NCI-H128 (cell line): Measurements from ENCODE around the gene PRDM15.

Experiments used
- DNase-seq: peaks from one replicate; lab custom pipeline; 2025; ENCODE audit not compliant: unreplicated experiment; lab: John Stamatoyannopoulos, UW

The PRDM15 gene

GRCh38 chr21:41879190-41879998 is at the start of gene PRDM15:
Gene PRDM15 (minus strand): TSS chr21:41879344. CDS start chr21:41860363, 18,981 bp downstream.
- peak; percentile 47 for DNase-seq

- DNase-seq: no peak
Observed at GRCh38 chr21:41928621-41929220, 49.6 kb upstream of the PRDM15 start.

- DNase-seq: no peak
Observed at GRCh38 chr21:41927727-41928409, 48.7 kb upstream of the PRDM15 start.

GRCh38 chr21:41926807-41927171 is 47.6 kb upstream of the PRDM15 start:
- no peak for DNase-seq

- no peak for DNase-seq
Observed at GRCh38 chr21:41926117-41926806, 47.1 kb upstream of the PRDM15 start.

GRCh38 chr21:41925767-41926116 is 46.6 kb upstream of the PRDM15 start:
- no peak for DNase-seq

GRCh38 chr21:41924368-41924754 is 45.2 kb upstream of the PRDM15 start:
- DNase-seq: no peak

- DNase-seq: no peak
Observed at GRCh38 chr21:41923631-41924367, 44.7 kb upstream of the PRDM15 start.

GRCh38 chr21:41923186-41923585 is 44.0 kb upstream of the PRDM15 start:
- DNase-seq: no peak

GRCh38 chr21:41921021-41921420 is 41.9 kb upstream of the PRDM15 start:
- no peak for DNase-seq

- no peak for DNase-seq
Observed at GRCh38 chr21:41920476-41920875, 41.3 kb upstream of the PRDM15 start.

- no peak for DNase-seq
Observed at GRCh38 chr21:41919666-41920398, 40.7 kb upstream of the PRDM15 start.

GRCh38 chr21:41918561-41919358 is 39.6 kb upstream of the PRDM15 start:
- no peak for DNase-seq

- DNase-seq: no peak
Observed at GRCh38 chr21:41917531-41917930, 38.4 kb upstream of the PRDM15 start.

GRCh38 chr21:41916888-41917433 is 37.8 kb upstream of the PRDM15 start:
- DNase-seq: no peak

- DNase-seq: no peak
Observed at GRCh38 chr21:41914965-41915364, 35.8 kb upstream of the PRDM15 start.

GRCh38 chr21:41914358-41914757 is 35.2 kb upstream of the PRDM15 start:
- no peak for DNase-seq

GRCh38 chr21:41913230-41913629 is 34.1 kb upstream of the PRDM15 start:
- DNase-seq: no peak

GRCh38 chr21:41908829-41909228 is 29.7 kb upstream of the PRDM15 start:
- no peak for DNase-seq
